Heart left ventricle (tissue), 16 donors: ENCODE results near the gene ARSB. TPM values are rescaled to one million over a fixed set of nuclear protein-coding genes. Genes with fewer than 3 reads are reported as not detected.

Experiments used
- ATAC-seq, 4 donors: fragments of 200-7000 bp; cut with Tn5 transposase; one replicate each; pipeline ENCODE4 v1.9.1; 2020 to 2022; ENCODE audit warnings: moderate library complexity in 4 of 4, mild to moderate bottlenecking in 3 of 4, moderate number of reproducible peaks in 1 of 4
- DNase-seq, 5 donors: peaks; one replicate each; pipeline ENCODE4 v3.0.0-alpha.2; 2020
- H3K27ac ChIP-seq, 12 donors: fragments of 200-600 bp; sonication (generic) in 4 of 12; one replicate each; pipeline versions ENCODE4 v1.5.0 to v1.8.0; 2016 to 2022; ENCODE audit warnings: mild to moderate bottlenecking in 2 of 12
- H3K27me3 ChIP-seq, 9 donors: fragments of 200-600 bp; sonication (generic) in 2 of 9; one replicate each; pipeline versions ENCODE4 v1.5.1 to v1.8.0; 2016 to 2022; ENCODE audit warnings: mild to moderate bottlenecking in 3 of 9
- H3K36me3 ChIP-seq, 9 donors: fragments of 200-600 bp; sonication (generic) in 2 of 9; one replicate each; pipeline versions ENCODE4 v1.5.0 to v1.8.0; 2018 to 2022; ENCODE audit warnings: mild to moderate bottlenecking in 2 of 9
- H3K4me1 ChIP-seq, 12 donors: fragments of 200-600 bp; sonication (generic) in 4 of 12; one replicate each; pipeline versions ENCODE4 v1.5.0 to v1.8.0; 2016 to 2022; ENCODE audit warnings: mild to moderate bottlenecking in 3 of 12
- H3K4me3 ChIP-seq, 12 donors: fragments of 200-600 bp; sonication (generic) in 4 of 12; one replicate each; pipeline versions ENCODE4 v1.5.0 to v1.8.0; 2017 to 2022; ENCODE audit warnings: mild to moderate bottlenecking in 9 of 12, moderate library complexity in 4 of 12
- H3K9me3 ChIP-seq, 12 donors: fragments of 200-600 bp; sonication (generic) in 4 of 12; one replicate each; pipeline versions ENCODE4 v1.5.0 to v1.8.0; 2016 to 2022; ENCODE audit warnings: mild to moderate bottlenecking in 1 of 12
- CTCF ChIP-seq, 12 donors: fragments of 200-600 bp; sonication (generic) in 4 of 12; IDR thresholded peaks; one replicate each; pipeline versions ENCODE4 v1.5.0 to v1.8.0; 2018 to 2022; ENCODE audit warnings: antibody characterized with exemption in 12 of 12, mild to moderate bottlenecking in 5 of 12
- POLR2A ChIP-seq, 2 donors: fragments of 450-650 bp; IDR thresholded peaks; one replicate each; pipeline ENCODE4 v1.6.1; 2017; ENCODE audit warnings: antibody characterized with exemption in 2 of 2, mild to moderate bottlenecking in 2 of 2, moderate library complexity in 2 of 2
- WGBS, 4 donors: extraction: QIAGEN DNeasy Blood & Tissue Kit in 2 of 4; methylation state at CpG; one replicate each; pipeline versions ENCODE4 v1.1.5 to v1.1.7; 2013 to 2018; 5-methylcytosine and 5-hydroxymethylcytosine counted together
- intact Hi-C, 10 donors: fragments of 100-400 bp; cut with DNase I; formaldehyde crosslinking; loops; one replicate each; pipeline versions ENCODE4 v1.11.1 to v1.14.2; 2022
- polyA plus RNA-seq, 2 donors: library from polyadenylated mRNA; stranded (reverse); fragments of 200-250 nt; gene quantifications; one replicate each; pipeline ENCODE4 v1.2.3, GENCODE V29; 2013
- total RNA-seq, 9 donors: library from RNA; depleted of rRNA in 2 of 9; stranded (reverse); fragments of >200 nt in 2 of 9; fragmentation: NEBNext Ultra II Directional in 3 of 9; extraction: Animal tissue kit (Norgen Biotek cat#: 25700) in 3 of 9; gene quantifications; one replicate each; pipeline versions ENCODE4 v1.1.0 to v1.2.4, GENCODE V29; 2016 to 2023
- donor health status: ischemic (EF 13 %, LVEDD 7.1; RV severe dilation, severe dysfunction).
- donor health status: healthy with polysubstance abuse.
- donor health status: DM: no; HTN: yes; CAD: no.
- donor health status: DM: no; HTN: no; CAD: no.
- donor health status: ischemic (EF 25% LVEDD 6.9; RV normal size, moderate dysfunction).
- donor health status: ischemic (EF 25% LVEDD 5.7; RV mildly dilated, moderate dysfunction).
- donor health status: healthy.
- donor health status: DM: yes; HTN: yes; CAD: no.
- donor health status: ischemic (EF 35%, LVEDD 5.7; RV mildly dilated, moderate dysfunction).
- donor health status: nonischemic (EF 11% LVEDD 7.7; RV severe dilation, severe dysfunction).
- donor health status: DM: yes; HTN: yes; CAD: no.
- donor health status: PGD.
- donor health status: ischemic (EF 29% LVEDD 5.4; RV normal size, mild dysfunction).
- donor health status: nonischemic (EF 23%, LVEDD 6.1; RV moderate dilation, normal function).

Gene ARSB
- total and polyA plus RNA-seq, 11 donors: 2.2 to 25.8 (median 14.4) TPM

GRCh38 chr5:78813286-78813685, 171.8 kb downstream of the ARSB start:
- no peak for TF ChIP-seq CTCF (IDR thresholded peaks at IDR 0.05)
- Histone ChIP-seq H3K27ac (no peak overlapping the region), H3K4me3 (no peak overlapping the region), H3K9me3 (peaks cover 0 to 4% (median 0%) of the 10 kb centered on the region in 12 donors), H3K4me1 (peaks cover 0 to 31% (median 17%) of the 10 kb centered on the region in 12 donors), H3K36me3 (peaks cover 0 to 5% (median 0%) of the 10 kb centered on the region in 9 donors), H3K27me3 (no peaks in the 10 kb centered on the region)
- DNase-seq (no peak), ATAC-seq (no peak)
- intact Hi-C loops: no loop called here
- 91 to 100% (median 99%) methylated on average over 1 of the region's 1 CpG for WGBS, 4 donors

- Histone ChIP-seq H3K4me3 (no peak overlapping the region), H3K27ac (no peak overlapping the region), H3K27me3 (no peaks in the 10 kb centered on the region), H3K4me1 (peaks cover 0 to 34% (median 18%) of the 10 kb centered on the region in 12 donors), H3K36me3 (peaks cover 0 to 5% (median 0%) of the 10 kb centered on the region in 9 donors), H3K9me3 (peaks cover 0 to 4% (median 0%) of the 10 kb centered on the region in 12 donors)
- no peak for DNase-seq
- intact Hi-C loops: no loop called here
- TF ChIP-seq POLR2A (IDR thresholded peaks at IDR 0.05) (no peak), CTCF (IDR thresholded peaks at IDR 0.05) (no peak)
- WGBS, 4 donors: 88 to 96% (median 92%) methylated on average over 1 of the region's 1 CpG
- ATAC-seq: no peak
Observed at GRCh38 chr5:78811866-78812265, 173.2 kb downstream of the ARSB start.

GRCh38 chr5:78811121-78811817, 173.8 kb downstream of the ARSB start:
- DNase-seq (no peak), ATAC-seq (no peak)
- H3K27me3 ChIP-seq: no peaks in the 10 kb centered on the region
- no peak overlapping the region for H3K4me3 ChIP-seq
- 69 to 77% (median 75%) methylated on average over 5 of the region's 5 CpGs for WGBS, 4 donors
- TF ChIP-seq POLR2A (IDR thresholded peaks at IDR 0.05) (no peak), CTCF (IDR thresholded peaks at IDR 0.05) (no peak)
- intact Hi-C loops: no loop called here
- peaks cover 0 to 4% (median 0%) of the 10 kb centered on the region in 12 donors for H3K9me3 ChIP-seq
- H3K36me3 ChIP-seq: no peaks in the 10 kb centered on the region
- H3K4me1 ChIP-seq: peaks cover 0 to 34% (median 18%) of the 10 kb centered on the region in 12 donors
- no peak overlapping the region for H3K27ac ChIP-seq

GRCh38 chr5:78810098-78810920, 174.8 kb downstream of the ARSB start:
- H3K4me1 ChIP-seq: peaks cover 0 to 34% (median 18%) of the 10 kb centered on the region in 12 donors
- ATAC-seq (peak in 3 of 4 donors; percentile 33 to 53 (median 34)), DNase-seq (no peak)
- TF ChIP-seq CTCF (IDR thresholded peaks at IDR 0.05) (no peak), POLR2A (IDR thresholded peaks at IDR 0.05) (no peak)
- H3K4me3 ChIP-seq: no peak overlapping the region
- intact Hi-C loops: no loop called here
- 76 to 81% (median 77%) methylated on average over 6 of the region's 6 CpGs for WGBS, 4 donors
- no peaks in the 10 kb centered on the region for H3K27me3 ChIP-seq
- no peaks in the 10 kb centered on the region for H3K36me3 ChIP-seq
- H3K27ac ChIP-seq: peak overlapping the region in 1 of 12 donors; percentile 2
- H3K9me3 ChIP-seq: peaks cover 0 to 4% (median 0%) of the 10 kb centered on the region in 12 donors
